ENCODE data around the gene LRAT.
"Not testable (repeated sequence)": the region's sequence is repeated elsewhere in the genome, so short reads cannot be mapped to it uniquely, and the experiment has no call there.

LRAT gene

DNA sequence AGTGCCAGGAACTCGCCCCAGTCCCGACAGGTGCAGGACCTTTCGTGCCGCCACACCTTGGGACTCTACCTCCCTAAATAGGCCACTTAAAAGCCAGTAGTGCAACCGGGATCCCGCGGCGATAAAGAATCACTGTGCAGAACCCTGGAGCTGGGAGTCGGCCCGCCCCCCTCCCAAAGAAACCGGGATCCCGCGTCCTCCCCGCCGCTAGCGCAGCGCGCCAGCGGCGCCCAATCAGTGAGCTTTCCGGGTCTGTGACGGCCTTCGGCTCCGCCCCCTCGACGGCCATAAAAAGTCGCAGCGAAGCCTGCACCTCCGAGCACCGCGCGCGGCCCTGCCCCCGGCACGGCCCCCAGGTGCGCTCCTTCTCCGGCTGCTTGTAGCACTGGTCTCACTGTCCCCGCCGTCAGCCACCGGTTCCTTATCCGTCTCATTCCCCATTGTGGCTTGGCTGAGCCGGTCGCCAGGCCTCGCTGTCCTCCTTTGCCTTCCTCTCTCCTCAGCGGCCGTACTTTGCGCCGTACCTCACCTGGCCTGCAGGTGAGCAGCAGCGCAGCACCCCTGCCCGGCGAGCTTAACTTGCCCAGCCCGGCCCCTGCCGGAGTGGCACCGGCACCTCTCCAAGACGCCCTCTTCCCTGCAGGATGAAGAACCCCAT lies at the start of gene LRAT:
Gene LRAT (plus strand): TSS at position 318 of the 658 bp plus-strand sequence. CDS start 327 bp downstream, at position 645.
- DNase-seq = no peak

DNA sequence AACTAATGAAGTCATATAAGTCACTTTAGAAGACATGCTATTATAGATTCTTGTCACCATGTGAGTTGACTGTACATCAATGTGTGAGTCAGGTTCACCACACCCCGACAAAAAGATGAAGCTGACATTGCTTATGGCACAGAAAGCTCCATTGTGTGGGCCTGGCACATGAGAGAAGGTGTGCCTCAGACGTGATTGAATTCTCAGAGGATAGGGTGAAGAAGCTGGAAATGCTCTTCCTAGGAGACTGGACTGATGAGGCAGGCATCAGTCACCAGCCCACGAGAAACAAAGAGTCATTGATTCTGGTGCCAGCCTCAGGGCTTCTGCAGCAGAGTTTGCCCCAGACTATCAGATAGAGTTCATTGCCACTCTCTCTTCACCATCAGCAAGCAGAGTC lies 35.9 kb upstream of the LRAT start:
- DNase-seq = no peak

DNA sequence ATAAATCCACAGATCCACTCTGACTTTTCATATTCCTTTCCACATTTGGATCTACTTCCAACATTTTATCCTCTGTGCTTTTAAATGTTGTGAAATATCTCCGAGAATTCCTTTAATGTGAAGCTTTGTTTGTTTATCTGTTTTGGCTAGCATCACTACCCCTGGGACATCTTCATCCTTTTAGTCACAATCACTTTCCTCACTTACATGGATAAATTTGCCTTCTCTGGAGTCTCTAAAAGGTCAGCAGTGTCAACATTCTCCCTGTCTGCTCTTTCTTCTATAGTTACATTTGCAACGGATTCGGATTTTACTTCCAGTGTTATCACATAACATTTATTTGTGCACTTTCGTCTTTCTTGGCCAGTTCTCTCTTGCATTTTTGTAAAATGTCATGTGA lies 34.2 kb upstream of the LRAT start:
- DNase-seq = no peak

DNA sequence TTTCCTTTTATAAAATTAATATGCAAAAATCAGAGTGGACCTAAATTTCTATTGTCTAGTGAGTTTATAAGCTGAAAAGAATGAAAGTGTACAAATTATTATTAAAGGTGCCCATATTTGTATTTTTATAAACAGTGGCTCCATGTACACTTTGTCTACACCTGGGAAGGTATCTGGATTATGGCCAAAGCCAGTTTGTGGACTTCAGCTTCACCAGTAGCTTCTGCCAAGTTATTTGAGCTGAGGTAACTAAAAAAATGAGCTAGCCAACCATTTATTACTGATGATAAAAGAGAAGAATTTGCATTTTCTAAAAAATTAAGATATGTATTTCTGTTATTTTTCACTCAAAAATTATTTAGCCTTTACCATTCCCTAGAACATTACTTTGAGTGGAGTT lies 32.3 kb upstream of the LRAT start:
- DNase-seq = no peak

DNA sequence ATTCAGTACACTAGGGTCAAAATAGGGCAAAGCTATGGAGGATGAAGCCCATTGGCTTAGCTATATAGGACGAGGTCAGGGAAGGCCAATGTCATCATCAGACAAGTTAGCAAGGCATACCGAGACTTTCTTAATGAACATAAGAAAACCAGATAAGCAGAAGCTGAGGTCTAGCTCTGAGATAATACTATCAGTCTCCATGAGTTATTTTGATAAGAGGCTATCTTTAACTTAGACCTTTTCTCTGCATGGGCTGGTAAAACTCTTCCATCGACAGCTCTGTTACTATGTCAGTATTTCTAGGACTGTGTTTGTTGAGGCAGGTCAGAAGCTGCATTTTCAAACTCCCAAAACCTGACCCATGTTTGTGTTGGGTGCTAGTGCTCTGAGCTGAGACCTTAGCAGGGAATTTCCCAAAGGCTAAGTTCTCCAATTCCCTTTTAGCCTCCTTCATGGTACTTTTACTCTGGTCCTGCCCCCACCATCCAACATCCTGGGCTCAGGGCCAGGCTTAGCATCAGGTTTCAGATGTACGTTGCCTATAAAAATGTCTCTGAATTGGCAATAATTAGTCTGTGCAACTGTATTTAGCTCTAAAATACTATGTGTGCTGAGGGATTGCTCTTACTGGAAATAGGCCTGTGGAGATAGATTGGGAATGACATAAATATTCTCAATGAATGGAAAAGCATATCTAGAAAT lies 29.3 kb upstream of the LRAT start:
- DNase-seq = no peak

DNA sequence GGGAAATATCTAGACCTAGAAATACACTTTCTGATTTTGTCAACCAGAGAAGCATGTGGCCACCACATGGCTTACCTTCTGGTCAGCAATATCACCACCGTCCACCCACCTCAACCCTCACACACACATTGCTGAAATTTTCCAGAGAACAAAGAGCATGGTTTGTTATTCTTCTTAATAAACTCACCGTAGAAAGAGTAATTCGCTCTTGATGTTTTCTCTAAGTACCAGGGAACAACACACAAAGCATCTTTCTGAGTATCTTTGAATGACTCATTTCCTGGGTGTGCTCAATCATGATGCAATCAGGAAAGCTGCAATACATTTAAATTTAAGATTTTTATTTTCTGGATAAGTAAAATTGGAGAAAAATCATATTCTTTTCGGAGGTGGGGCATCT lies 24.7 kb upstream of the LRAT start:
- no peak for DNase-seq

DNA sequence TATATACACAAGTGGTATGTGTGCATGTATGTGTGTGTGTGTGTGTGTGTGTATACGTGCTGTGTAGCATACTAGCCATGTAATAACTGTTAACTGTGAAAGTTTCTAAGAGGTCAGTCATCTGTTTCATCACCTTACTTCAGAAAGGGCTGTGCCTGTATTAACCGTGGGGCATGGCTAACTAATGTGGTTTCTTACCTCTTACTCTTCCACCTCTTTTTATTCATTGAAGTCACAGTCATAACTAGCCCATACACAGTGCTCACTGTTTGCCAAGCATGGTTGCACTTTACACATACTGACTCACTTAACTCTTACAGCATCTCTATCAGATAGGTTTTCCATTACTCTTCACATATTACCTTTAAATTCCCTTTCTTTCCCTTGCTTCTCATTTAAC lies 23.7 kb upstream of the LRAT start:
- no peak for DNase-seq

DNA sequence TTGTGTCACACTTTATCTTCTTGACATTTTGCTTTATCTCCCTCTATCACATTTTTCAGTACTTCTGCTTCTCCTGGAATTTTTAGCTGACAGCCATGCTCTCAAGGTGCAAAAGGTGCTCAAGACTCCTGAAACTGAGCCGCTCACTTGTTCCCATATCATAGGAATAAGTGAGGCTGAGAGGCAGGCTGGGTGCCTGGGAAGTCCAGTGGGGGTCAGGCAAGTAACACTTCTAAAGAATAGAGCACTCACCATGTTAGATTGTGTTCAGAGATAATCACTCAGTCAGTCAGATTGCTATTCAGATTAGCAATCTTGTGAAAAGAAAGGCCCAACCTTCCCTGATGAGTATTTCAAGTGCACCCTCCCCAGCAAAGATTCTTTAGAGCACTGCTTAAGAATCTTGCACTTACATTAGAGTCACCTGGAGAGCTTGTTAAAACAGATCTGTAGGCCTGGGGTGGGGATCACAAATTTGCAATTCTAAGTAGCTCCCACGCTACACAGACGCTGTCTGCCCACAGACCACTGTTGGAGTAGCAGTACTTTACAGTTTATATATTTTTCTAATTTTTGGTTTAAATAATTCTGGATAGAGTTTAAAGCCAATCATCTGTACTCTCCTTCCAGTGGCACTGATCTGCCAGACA lies 23.1 kb upstream of the LRAT start:
- no peak for DNase-seq

DNA sequence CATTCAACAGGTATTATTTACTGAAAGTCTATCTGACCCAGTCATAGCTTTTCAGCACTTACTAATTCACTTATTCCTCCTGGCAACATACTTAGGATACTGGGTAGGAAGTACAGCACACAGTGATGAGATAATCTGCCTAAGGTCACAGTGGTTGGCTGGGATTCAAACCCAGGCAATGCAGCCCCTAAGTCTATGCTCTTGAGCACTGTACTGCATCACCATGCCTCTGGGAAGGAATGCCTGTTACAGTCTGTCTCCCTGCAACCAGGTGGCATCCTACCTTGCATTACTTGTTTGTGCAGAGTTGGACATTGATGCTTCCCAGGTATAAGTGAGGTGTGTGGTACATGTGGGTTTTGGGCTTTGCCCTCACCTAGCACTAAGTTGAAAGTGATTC lies 21.5 kb upstream of the LRAT start:
- no peak for DNase-seq

DNA sequence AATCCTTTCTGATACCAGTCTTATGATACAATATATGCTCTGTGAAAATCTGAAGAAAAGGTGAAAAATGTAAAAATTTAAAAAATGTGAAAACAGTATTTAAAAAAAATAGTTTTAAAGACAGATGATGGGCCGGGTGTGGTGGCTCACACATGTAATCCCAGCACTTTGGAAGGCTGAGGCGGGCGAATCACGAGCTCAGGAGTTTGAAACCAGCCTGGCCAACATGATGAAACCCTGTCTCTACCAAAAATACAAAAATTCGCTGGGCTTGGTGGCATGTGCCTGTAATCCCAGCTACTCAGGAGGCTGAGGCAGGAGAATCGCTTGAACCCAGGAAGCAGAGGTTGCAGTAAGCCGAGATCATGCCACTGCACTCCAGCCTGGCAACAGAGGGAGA lies 20.2 kb upstream of the LRAT start:
- not testable (repeated sequence) for DNase-seq

DNA sequence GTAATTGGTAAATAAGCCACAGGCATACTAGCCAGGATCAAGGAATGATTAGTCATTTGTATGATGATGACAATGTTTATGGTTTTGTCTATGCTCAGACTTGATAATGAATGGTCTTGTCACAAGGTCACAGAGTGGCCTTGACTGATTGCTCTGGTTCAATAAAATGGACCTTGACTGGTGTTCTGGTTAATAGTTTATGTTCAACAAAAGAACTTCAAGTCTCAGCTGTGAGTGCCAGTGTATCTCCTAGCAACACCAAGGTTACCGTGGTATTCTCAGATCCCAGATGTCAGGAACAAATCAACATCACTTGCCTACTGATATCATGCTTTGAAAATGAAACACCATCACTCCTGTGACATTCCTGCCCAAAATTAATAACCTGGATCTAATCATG lies 16.3 kb upstream of the LRAT start:
- DNase-seq = no peak

DNA sequence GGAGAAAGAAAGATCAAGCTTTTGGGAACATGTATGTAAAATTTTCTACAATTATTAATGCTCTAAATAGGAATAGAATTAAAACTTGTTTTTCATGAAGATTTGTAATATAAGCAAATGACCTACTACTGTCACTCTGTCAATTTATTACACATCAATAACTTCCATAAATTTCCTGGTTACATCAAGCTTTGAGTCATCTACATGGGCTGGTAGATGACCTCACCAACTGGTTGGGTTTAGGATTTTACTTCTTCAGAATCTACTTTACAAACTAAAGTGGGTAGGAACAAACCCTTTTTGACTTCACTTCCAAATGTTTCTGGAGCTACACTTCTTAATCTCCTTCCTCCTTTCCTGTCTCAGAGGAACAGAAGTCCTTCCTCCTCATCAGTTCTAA lies 12.0 kb upstream of the LRAT start:
- no peak for DNase-seq

DNA sequence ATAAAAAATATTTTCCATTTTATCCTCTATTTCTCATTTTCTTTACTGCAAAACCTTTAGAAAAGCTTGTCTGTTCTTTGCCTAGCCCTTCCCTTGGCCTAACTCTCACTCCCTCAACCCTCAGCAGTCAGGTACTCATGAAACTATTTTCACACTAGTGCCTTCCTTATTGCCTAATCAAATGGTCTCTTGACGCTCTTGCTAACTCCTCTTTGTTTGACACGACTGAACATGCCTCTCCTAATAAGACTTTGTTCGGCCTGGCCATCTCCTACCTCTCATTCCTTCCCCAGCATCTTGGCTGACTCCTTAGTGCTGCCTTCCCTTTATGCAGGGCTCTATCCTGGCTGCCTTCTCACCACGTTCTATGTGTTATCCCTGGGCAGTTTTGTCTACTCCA lies 11.1 kb upstream of the LRAT start:
- no peak for DNase-seq

DNA sequence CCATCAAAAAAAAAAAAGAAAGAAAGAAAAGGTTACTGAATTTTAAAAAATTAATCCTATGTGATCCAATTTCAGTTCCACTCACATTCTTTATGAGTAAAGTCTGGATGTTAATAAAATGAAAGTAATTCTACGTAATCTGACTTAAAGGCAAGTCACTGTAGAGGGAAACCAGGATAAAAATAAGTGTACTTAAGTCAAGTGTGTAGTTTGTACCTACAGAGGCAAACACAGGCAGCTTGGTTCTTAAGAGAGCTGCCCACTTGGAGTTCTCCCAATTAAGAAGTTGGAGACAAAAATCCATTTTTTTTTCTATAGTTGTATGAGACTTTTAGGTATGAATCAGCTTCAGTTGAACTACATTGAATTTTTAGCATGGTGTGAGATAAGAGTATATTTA lies 7.0 kb upstream of the LRAT start:
- DNase-seq = no peak

DNA sequence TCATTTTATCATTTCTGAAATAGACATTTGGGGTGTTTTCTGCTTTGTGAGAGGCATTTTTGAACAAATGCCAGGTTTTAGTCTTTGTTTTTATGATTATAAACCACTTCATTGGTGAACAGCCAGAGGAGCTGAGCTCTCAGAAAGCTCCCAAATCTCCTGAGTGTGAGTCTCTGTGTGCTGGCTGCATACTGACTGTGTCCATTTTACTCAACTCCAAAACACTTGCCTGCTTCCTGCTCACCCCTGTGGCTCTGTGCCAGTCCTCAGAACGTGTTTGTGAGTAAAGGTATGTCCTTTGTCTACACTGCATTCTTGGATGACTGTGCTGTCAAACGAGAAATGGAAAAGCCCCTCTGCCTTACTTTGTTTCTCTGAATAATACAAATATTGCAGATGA lies 5.4 kb upstream of the LRAT start:
- no peak for DNase-seq

DNA sequence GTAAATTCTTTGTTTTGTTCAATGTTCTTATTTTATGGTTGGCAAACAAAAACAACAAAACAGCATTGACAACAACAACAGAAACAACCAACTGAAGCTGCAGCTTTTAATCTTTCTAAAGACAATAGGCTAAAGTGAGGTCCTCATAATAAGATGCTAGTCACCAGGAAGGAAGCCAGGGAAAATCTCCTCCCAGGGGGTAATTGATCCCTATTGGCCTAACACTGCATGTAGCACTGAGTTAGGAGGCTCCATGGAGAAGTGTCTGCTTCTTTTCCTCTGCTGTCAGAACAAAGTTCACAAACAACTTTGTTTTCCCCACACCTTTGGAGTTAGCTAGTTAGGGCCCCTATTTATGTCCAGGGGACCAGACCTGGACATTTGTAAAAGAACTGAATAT lies 4.7 kb upstream of the LRAT start:
- no peak for DNase-seq

DNA sequence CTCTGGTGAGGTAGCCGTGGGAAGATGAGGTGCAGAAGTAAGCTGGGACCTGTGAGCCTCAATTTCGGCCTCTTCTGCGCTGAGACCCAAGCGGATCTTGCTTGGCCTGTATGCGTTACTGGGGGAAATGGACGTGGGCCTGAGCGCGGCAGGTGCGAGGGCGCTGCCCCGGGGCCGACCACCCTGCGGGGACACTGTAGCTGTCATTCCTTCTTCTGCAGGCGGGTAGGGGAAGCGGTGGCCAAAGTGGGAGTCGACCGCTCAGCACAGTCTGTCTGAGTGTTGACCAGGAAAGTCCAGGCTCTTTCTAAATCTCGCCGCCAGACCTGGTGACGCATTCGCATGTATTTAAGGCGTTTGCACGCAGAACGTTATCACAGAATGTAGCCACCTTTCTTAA lies 3.3 kb upstream of the LRAT start:
- DNase-seq = no peak

DNA sequence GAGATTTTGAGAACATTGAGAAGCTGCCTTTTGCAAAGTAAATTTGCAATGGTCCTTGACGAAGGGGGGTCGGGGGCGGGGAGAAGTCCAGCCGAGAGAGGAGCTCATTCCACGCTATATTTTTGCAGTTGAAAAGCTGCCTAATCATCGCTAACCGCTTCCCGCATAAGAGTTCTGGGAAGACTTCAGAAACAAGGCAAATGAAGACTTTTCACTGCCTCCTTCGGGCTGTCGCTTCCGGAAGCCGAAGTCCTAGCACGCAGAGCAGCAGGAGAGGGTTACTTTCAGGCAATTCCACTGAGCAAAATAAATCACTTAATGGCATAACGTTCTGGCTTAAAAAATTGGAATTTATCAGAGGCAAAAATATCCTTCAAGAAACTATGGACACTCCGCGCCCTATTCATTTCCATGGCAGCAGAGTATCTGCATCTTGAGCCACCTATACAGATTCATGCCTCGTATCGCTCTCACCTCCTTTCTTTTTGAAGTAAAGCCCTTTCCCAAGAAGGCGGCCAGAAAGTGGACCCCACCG lies 2.6 kb upstream of the LRAT start:
- DNase-seq = no peak

DNA sequence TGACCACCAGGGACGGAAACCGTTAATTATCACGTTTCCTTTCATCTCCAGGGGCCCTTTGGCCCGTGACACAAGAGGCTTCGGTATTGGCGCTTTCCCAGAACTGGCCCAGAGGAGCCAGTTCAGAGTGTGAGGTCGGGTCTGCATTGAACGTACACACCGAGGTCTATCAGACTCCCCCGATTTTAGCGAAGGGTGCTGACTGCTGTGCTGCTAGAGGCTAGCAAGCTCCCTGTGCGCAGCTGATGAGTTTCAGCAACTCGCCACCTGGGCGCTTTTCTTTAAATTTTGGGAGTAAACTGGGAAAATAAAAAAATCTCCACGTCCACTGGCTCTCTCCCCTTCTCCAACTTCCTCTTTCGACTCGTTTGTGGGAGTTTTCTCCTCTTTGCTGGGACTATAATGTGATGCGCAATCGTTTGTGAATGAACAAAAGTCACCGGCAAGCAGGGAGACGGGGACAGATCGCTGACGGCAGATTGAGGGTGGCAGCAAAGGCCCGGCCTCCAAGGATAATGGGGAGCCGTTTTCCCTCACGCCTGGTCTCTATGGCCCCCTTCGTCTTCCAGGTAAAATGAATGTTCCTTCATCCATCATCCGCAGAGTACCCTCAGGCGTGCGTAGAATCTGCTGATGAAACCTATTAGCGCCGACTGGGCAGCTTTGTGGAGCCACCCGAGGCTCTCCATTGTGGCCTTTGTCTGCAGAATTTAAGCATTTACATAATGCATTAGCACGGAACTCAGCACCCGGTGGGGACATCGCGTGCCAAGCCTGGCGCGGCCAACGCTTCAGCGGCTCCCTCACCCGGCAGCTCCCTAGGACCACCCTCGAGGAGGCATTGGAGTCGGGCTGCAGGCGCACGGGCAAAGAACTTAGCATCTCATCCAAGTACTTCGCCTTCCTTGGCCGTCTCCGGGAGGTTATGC lies 1.6 kb upstream of the LRAT start:
- no peak for DNase-seq

DNA sequence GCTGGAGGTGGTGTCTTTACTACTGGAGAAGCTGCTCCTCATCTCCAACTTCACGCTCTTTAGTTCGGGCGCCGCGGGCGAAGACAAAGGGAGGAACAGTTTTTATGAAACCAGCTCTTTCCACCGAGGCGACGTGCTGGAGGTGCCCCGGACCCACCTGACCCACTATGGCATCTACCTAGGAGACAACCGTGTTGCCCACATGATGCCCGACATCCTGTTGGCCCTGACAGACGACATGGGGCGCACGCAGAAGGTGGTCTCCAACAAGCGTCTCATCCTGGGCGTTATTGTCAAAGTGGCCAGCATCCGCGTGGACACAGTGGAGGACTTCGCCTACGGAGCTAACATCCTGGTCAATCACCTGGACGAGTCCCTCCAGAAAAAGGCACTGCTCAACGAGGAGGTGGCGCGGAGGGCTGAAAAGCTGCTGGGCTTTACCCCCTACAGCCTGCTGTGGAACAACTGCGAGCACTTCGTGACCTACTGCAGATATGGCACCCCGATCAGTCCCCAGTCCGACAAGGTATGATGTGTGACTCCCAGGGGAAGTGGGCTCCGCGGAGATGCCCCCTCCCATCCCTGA lies 634 bp downstream of the LRAT start:
- DNase-seq = no peak

DNA sequence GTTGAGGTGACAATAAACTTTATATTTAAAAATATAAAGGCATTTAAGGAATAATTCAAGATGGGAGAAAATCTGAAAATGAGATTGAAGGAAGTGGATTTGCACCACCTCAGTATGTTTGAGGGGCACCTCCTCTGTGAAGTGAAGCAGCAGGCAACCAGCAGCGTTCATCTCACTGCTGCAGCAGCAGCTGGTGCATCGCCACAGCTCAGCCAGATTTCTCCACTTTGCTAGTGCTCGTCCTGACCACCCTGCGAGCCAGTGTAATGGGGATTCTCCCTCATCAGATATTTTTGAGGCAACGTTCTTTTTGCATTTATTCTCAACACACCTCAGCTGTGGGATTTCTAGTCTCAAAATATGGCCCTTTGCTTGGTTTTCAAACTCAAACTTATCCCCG lies 13.9 kb downstream of the LRAT start:
- DNase-seq = no peak

DNA sequence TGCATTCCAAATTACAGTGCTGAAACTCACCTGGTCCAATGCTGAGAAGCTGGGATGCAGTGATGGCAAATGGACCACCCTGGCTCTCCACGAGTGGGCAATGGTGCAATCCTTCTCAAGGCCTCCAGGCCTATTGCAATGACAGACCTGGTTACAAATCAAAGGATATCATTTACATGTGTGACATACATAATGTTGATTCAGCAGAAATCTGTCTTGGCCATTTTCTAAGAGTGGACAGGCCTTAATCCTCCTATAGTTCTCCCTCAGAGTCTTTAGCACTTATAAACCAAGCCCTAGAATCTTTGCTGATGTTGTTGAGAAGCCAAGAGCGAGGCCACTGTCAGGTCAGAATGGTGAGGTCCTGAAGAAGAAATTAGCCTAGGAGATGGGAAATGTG lies 17.1 kb downstream of the LRAT start:
- no peak for DNase-seq

DNA sequence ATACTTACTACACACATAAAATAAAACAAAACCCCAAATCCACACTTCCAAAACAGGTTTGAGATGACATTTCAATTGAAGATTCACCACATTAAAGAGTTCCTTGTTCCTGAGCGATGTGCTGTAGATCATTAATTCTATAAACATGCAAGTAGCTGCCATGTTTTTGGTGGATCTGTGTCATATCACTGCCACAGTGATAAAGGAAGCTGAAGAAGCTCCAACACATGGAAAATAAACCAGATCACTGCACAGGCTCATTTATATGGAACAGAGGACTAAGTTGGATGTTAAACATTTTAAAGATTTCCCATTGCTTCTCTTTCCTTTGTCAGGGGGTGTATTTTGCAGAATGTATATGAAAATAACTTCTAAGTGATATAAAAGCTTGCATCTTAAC lies 34.5 kb downstream of the LRAT start:
- DNase-seq = no peak
